Stimulated activated CD4-positive, alpha-beta T cell treated with anti-CD3 and anti-CD28 coated beads, Interleukin-1b, Interleukin-23, amount 100 ng/mL, for 24 hours (primary cell): Measurements from ENCODE around the gene AKAP8L.
"Not testable (repeated sequence)": the region's sequence is repeated elsewhere in the genome, so short reads cannot be mapped to it uniquely, and the experiment has no call there.

Experiments used
- DNase-seq, 4 experiments: peaks; one replicate each; pipeline ENCODE4 v3.0.0-alpha.2; 2020; ENCODE audit warnings: low read depth in 4 of 4, low spot score in 1 of 4

Gene AKAP8L

GRCh38 chr19:15418231-15418578 is 583 bp downstream of the AKAP8L start:
- no peak for DNase-seq

DNA sequence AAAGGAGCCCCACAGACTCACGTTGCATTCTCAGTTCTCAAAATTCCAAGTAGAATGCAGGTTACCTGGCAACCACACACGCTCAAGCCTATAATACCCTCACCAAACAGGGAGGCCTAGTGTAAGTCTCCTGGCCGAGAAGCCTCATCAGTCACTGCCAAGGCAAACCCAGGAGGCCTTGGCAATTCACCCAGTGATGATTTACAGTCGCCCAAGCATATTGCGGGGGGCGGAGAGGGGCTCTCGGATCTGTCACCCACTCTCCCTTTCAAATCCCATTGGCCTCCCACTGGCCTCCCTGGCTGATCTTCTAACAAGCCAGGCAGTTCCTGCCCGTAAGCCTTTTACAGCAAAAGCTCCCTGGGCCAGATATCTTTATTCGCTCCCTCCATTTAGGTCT is 1.1 kb downstream of the AKAP8L start:
- no peak for DNase-seq

- DNase-seq, result no peak
Observed at GRCh38 chr19:15412832-15413231, 6.0 kb downstream of the AKAP8L start.

DNA sequence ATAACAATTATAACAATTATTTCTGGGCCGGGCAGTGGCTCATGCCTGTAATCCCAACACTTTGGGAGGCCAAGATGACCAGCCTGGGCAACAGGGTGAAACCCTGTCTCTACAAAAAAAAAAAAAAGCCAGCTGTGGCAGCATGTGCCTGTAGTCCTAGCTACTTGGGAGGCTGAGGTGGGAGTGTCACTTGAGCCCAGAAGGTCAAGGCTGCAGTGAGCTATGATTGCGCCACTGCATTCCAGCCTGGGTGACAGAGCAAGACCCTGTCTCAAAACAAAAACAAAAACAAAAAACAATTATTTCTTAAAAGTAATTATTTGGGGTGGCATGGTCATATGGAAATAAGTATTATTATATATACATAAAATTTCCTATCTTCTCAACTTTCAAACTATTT is 7.4 kb downstream of the AKAP8L start:
- not testable (repeated sequence) for DNase-seq

DNA sequence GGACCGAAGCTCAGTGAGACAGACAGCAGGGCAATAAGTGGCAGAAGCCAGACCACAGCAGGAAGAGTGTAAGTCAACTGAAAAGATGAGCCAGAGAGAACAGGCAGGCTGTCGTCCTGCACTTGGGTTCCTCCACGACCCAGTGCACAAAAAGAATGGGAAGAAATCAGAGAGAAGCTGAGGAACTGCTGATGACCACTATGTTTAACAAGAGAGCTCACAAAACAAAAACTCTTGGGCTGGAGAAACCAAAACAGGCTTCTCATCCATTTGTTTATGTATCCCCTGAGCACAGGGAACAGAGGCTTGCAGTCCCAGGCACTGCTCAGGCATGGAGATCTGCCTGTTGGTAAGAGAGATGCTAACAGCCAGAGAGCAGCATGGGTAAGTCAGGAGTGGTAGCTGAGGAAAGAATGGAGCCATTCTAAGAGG is 14.0 kb downstream of the AKAP8L start:
- no peak for DNase-seq

- no peak for DNase-seq
Observed at GRCh38 chr19:15404097-15404779, 14.6 kb downstream of the AKAP8L start.

DNA sequence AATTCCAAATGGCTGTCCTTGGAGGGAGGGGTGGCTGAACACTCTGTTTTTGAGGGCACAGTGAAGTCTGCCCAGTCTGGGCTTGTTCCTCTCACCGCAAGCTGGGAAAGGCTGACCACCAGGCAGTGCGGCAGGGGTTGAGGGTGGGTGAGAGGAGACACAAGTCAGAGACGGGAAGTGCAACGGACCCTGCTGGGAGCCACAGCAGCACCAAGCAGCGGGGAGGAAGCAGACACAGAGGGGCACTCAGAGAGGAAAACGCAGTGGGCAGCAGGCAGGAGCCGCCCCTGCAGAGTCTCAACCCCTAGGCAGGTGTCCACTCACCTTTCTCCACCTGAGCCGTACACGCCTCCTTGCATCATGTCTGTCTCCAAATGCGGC is 15.6 kb downstream of the AKAP8L start:
- no peak for DNase-seq

DNA sequence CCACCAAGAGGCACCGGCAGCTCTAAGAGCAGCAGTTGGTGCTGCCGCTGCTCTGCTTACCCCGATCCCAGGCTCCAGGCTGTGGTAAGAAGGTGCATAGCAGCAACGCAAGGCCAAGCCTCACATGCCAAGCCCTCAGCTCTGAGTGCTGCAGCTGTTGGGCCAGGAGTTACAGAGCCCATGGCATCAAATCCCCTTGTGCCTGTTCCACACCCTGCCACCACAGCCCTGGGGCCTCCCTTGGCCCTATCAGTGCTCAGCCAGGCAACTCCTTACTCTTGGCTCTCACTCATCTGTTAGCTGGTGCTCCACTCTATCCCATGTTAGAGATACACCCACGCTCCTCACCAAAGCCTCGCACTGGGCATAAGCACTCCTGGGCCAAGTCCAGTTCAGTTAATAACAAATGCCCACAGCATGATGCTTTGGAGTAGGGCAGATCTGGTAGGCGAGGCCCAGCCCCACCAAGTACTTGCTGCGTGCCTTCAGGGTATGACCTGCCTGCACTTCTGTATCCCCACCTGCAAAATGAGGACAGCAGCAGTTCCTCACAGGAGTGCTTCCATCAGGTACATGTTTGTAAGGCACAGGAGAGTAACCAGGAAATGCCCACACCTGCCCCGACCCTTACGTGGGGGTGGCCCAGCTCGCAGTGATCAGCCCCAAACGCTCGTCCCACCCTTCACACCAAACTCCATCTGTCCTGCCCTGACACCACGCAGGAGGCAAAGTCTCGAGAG is 16.2 kb downstream of the AKAP8L start:
- DNase-seq, result no peak

- no peak for DNase-seq
Observed at GRCh38 chr19:15401397-15401710, 17.4 kb downstream of the AKAP8L start.

- no peak for DNase-seq
Observed at GRCh38 chr19:15400521-15401396, 18.0 kb downstream of the AKAP8L start.

GRCh38 chr19:15399635-15400034 is 19.2 kb downstream of the AKAP8L start:
- DNase-seq, result no peak

- no peak for DNase-seq
Observed at GRCh38 chr19:15399234-15399515, 19.6 kb downstream of the AKAP8L start.

DNA sequence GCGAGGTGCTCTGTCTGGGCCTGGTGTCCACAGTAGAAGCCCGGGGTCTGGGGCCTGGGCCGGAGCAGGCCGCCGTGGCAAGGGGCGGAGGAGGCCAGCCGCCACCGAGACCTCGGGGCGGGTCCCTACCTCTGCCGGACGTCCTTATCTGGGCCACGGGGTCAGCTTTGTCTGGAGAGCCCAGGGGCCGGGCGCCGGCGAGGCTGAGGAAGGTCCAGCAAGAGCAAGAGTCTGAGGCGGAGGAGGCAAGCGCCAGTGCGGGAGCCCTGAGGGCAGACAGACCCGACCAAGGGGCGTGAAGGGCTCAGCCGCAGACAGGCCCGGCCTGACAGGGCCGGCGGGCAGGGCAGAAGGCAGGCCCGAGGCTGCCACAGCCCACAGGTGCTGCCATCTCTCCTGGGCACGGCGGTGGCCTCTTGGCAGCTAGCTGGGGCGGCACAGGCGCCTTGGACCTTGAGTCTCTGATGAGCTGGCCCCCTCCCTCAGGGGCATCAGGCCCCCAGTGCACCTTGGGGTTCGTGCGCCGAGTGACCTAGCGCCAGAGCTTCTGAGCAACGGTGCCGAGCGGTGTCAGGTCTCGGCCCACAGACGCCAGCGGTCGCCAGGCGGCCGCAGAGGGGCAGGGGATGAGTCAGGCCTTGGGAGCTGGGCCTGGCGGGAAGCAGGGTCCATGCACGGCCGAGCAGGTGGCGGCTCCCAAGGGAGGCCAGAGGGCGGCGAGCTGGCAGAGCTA is 20.1 kb downstream of the AKAP8L start:
- no peak for DNase-seq

DNA sequence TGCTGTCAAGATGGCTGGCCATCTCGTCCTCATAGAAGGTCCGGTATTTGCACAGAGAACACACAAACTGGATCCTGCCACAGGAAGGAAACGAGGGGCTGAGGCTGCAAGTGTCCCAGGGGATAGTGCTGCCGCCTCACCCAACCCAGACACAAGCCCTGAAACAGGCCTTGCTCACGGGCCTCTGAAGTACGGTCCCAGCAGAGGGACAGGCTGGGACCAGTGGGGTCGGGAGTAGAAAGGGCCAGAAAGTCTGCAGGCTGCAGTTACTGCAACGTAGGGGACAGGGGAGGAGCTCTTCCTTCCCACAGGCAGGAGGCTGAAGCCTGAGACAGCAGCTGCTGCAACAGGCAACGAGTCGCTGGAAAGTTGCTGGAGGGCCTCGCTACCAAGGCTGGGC is 21.0 kb downstream of the AKAP8L start:
- DNase-seq, result no peak

GRCh38 chr19:15397236-15397635 is 21.6 kb downstream of the AKAP8L start:
- DNase-seq, result no peak

GRCh38 chr19:15396436-15396835 is 22.4 kb downstream of the AKAP8L start:
- DNase-seq, result no peak

GRCh38 chr19:15395251-15395650 is 23.5 kb downstream of the AKAP8L start:
- DNase-seq, result not testable (repeated sequence)

DNA sequence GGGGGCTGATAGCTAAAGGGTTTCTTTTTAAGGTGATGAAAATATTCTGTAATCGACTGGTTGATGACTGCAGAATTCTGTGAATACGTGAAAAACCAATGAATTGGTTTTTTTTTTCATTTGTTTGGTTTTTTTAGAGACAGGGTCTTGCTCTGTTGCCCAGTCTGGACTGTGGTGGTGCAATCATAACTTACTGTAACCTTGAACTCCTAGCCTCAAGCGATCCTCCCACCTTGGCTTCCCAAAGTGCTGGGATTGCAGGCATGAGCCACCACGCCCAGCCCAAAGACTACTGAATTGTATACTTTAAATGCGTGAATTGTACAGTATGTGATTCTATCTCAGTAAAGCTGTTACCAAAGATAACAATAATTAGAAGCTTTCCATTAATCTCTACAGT is 24.4 kb downstream of the AKAP8L start:
- DNase-seq, result no peak

DNA sequence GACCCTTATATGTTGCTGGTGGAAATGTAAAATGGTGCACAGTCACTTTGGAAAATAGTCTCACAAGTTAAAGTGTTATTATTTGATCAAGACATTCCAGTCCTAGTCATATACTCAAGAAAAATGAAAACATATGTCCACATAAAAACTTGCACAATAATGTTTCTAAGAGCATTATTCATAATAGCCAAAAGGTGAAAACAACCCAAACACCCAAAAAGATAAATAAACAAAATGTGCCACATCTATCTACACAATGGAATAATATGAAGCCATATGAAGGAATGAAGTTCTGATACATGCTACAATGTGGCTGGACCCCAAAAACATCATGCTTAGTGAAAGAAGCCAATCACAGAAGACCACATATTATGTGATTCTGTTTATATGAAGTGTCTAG is 24.8 kb downstream of the AKAP8L start:
- no peak for DNase-seq

- no peak for DNase-seq
Observed at GRCh38 chr19:15390814-15391213, 28.0 kb downstream of the AKAP8L start.

DNA sequence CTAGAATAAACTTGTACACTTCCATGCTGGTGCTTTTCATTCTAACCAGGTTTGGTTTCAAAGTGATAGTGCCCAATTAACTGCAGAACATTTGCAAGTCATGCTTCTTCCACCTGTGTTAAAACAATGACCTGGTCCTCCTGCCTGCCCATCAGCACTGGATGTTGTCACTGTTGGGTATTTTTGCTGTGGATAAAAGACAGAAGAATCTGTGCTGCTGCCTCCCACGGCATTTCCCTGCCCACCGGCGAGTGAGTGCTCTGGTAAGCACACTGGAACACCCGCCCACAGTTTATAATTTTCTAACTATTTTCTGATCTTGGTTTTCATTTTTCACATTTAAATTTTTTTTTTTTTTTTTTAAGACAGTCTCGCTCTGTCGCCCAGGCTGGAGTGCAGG is 36.9 kb downstream of the AKAP8L start:
- DNase-seq, result no peak

DNA sequence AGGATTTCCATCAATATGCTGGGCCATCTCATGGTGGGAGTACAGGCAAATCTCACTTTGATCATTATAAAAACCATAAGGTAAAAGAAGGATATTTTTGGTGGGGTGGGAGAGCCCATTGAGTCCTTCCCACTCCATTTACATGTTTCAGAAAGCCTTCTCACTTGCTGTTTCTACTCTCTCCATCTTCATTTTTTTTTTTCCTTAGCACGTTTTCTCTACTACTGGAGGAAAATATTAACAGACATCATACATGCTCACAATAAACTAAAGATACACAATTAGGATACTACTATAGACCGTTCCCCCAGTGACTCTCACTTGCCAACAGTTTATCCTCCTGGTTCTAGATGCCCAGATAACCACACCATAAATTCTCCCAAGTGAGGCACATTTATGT is 37.4 kb downstream of the AKAP8L start:
- no peak for DNase-seq
